B cell (primary cell): ENCODE measurements around the gene DGKQ. TPM values are rescaled to one million over a fixed set of nuclear protein-coding genes. Genes with fewer than 3 reads are reported as not detected.

Experiments
- ATAC-seq: fragments of 200-7000 bp; cut with Tn5 transposase; one replicate; pipeline ENCODE4 v1.10.0; 2021; ENCODE audit warnings: low read depth, mild to moderate bottlenecking, moderate number of reproducible peaks, moderate library complexity
- CTCF ChIA-PET: fragments of 350-600 bp; sonication (Branson Sonifier 250); formaldehyde crosslinking; loops from one replicate; lab custom pipeline; 2021; ENCODE audit warnings: antibody characterized with exemption, inconsistent platforms; lab: Charles Lee
- POLR2A ChIA-PET: fragments of 350-600 bp; sonication (Branson Sonifier 250); formaldehyde crosslinking; loops from one replicate; lab custom pipeline; 2021; ENCODE audit warnings: antibody characterized with exemption; lab: Charles Lee
- DNase-seq: peaks from one replicate; pipeline ENCODE4 v3.0.0; 2013
- H2AFZ ChIP-seq: 2 replicates; pipeline ENCODE4 v1.6.1; 2012; ENCODE audit warnings: mild to moderate bottlenecking, low read depth, low read length; ENCODE audit not compliant: insufficient read depth, poor library complexity, severe bottlenecking
- H3K27ac ChIP-seq, 2 donors: 1 replicate in 1 of 2; 2 replicates in 1 of 2; pipeline ENCODE4 v1.5.1; 2012 to 2013; ENCODE audit warnings: low read length in 2 of 2, mild to moderate bottlenecking in 2 of 2, moderate library complexity in 1 of 2
- H3K27me3 ChIP-seq, 4 experiments: fragments of 200-600 bp in 1 of 4; sonication (generic) in 1 of 4; replicated peaks in 1 of 4; 1 replicate in 2 of 4; 2 replicates in 2 of 4; pipeline versions ENCODE4 v1.6.1 to v1.7.0; 2013 to 2016; ENCODE audit warnings: low read length in 3 of 4, mild to moderate bottlenecking in 2 of 4, mixed read lengths in 1 of 4, moderate library complexity in 1 of 4; ENCODE audit not compliant: insufficient read depth in 4 of 4, control insufficient read depth in 3 of 4; ENCODE audit errors: control extremely low read depth in 1 of 4
- H3K36me3 ChIP-seq, 2 experiments: replicated peaks in 1 of 2; 1 replicate in 1 of 2; 2 replicates in 1 of 2; pipeline versions ENCODE4 v1.6.1 to v1.7.1; 2013; ENCODE audit warnings: low read length in 1 of 2; ENCODE audit not compliant: insufficient read depth in 2 of 2, control insufficient read depth in 1 of 2; ENCODE audit errors: control extremely low read depth in 1 of 2, extremely low read depth in 1 of 2
- H3K4me1 ChIP-seq, 2 donors: fragments of 200-600 bp in 1 of 2; sonication (generic) in 1 of 2; 1 replicate in 1 of 2; 2 replicates in 1 of 2; pipeline versions ENCODE4 v1.5.1 to v1.6.1; 2013 to 2017; ENCODE audit warnings: low read length in 2 of 2; ENCODE audit not compliant: control insufficient read depth in 2 of 2, insufficient read depth in 2 of 2
- H3K4me2 ChIP-seq: replicated peaks from 2 replicates; pipeline ENCODE3; 2012; ENCODE audit warnings: mild to moderate bottlenecking, low read depth, low read length; ENCODE audit not compliant: poor library complexity, severe bottlenecking
- H3K4me3 ChIP-seq, 5 experiments: fragments of 200-600 bp in 1 of 5; sonication (generic) in 1 of 5; 1 replicate in 3 of 5; 2 replicates in 2 of 5; pipeline versions ENCODE4 v1.5.1 to v1.7.0; 2011 to 2016; ENCODE audit warnings: low read length in 4 of 5, mild to moderate bottlenecking in 4 of 5, low read depth in 2 of 5, control low read depth in 1 of 5, moderate library complexity in 1 of 5; ENCODE audit not compliant: insufficient read depth in 1 of 5; ENCODE audit errors: control extremely low read depth in 1 of 5, extremely low read depth in 1 of 5
- H3K79me2 ChIP-seq: fragments of 200-600 bp; sonication (generic); one replicate; pipeline ENCODE4 v1.6.0; 2016; ENCODE audit warnings: low read length; ENCODE audit not compliant: control insufficient read depth, insufficient read depth
- H3K9ac ChIP-seq: fragments of 200-600 bp; sonication (generic); 2 replicates; pipeline ENCODE4 v1.6.1; 2017; ENCODE audit warnings: mild to moderate bottlenecking, low read length, moderate library complexity
- H3K9me3 ChIP-seq, 3 donors: one replicate each; pipeline versions ENCODE4 v1.6.1 to v1.7.1; 2013; ENCODE audit warnings: low read length in 2 of 3; ENCODE audit not compliant: control insufficient read depth in 2 of 3, insufficient read depth in 1 of 3; ENCODE audit errors: control extremely low read depth in 1 of 3
- H4K20me1 ChIP-seq: 2 replicates; pipeline ENCODE4 v1.6.0; 2012; ENCODE audit warnings: mild to moderate bottlenecking, low read length; ENCODE audit not compliant: insufficient read depth, control insufficient read depth, poor library complexity, severe bottlenecking
- H3K27ac Mint-ChIP-seq: one replicate; pipeline ENCODE4 v1.8.0; 2021; ENCODE audit warnings: mixed read lengths
- H3K27me3 Mint-ChIP-seq: one replicate; pipeline ENCODE4 v1.8.0; 2021; ENCODE audit warnings: mixed read lengths
- H3K4me1 Mint-ChIP-seq: one replicate; pipeline ENCODE4 v1.8.0; 2021; ENCODE audit warnings: mixed read lengths
- H3K4me3 Mint-ChIP-seq: one replicate; pipeline ENCODE4 v1.8.0; 2021; ENCODE audit warnings: mixed read lengths
- H3K9me3 Mint-ChIP-seq: one replicate; pipeline ENCODE4 v1.8.0; 2022; ENCODE audit warnings: mixed read lengths; ENCODE audit not compliant: insufficient read depth
- EZH2 ChIP-seq: IDR thresholded peaks from 2 replicates; pipeline ENCODE4 v1.6.1; 2012; ENCODE audit warnings: borderline replicate concordance, low read depth, mild to moderate bottlenecking, moderate library complexity, low read length; ENCODE audit not compliant: insufficient read depth, poor library complexity, severe bottlenecking
- WGBS: methylation state at CpG from one replicate; pipeline ENCODE4 v1.1.5; 2013; ENCODE audit warnings: missing lambda C conversion rate; ENCODE audit not compliant: insufficient coverage; 5-methylcytosine and 5-hydroxymethylcytosine counted together
- intact Hi-C: fragments of 100-400 bp; cut with micrococcal nuclease; formaldehyde crosslinking; loops from one replicate; pipeline ENCODE4 v1.10.0; 2022
- polyA plus RNA-seq: library from polyadenylated mRNA; depleted of rRNA; stranded (reverse); fragments of >200 nt; gene quantifications from 2 replicates; pipeline ENCODE4 v1.2.3, GENCODE V29; 2012
- total RNA-seq, 2 donors: library from RNA; stranded (reverse); fragments of 120-200 nt in 1 of 2; gene quantifications; 1 replicate in 1 of 2; 2 replicates in 1 of 2; pipeline versions ENCODE4 v1.2.3 to v1.2.4, GENCODE V29; 2013 to 2022
- TF ChIP-seq, protein P1 (sequence below): fragments of 200-600 bp; IDR thresholded peaks from one replicate; pipeline ENCODE4 v1.8.0; 2022; ENCODE audit warnings: antibody characterized with exemption, mild to moderate bottlenecking

Gene DGKQ
- total and polyA plus RNA-seq, 2 donors (not counting 1 experiment from before 2014, with no cell fraction given) = 22.6 to 30.4 TPM

DNA sequence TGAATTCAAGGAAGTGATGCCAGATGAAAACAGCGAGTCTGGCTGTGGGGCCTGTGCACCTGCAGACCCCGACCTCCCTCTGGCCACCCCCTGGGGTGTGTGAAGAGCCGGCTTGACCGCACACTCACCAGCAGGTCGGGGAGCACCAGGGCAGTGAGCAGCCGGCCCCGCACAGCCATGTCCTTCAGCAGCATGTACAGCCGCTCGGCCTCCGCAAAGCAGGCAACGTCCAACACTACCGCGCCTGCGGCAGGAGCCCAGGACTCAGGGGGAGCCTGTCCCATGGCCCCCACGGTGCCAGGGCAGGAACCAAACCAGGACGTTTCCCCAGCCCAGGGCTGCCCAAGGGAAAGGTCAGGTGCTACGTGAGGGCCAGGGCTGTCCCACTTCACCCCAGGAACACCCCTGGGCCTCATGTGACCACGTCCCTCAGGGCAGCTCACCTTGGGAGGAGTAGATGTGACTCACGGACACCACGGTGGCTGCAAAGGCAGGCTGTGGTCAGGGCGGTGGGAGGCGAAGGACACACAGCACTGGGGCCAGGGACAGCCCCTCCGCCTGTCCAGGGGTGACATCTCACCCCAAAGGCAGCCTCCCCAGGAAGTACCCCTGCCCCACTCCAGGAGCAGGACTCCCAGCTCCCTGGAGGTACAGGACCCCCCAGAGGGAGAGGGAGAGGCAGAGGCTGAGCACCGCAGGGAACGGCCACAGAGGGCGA lies 8.2 kb downstream of the DGKQ start:
- H4K20me1 ChIP-seq = peaks cover 40% of the 10 kb centered on the region
- H3K27ac ChIP-seq = no peak overlapping the region
- intact Hi-C loops = no loop called here
- peaks cover 0 to 6% of the 10 kb centered on the region in 2 experiments for H3K36me3 ChIP-seq
- no peak for ATAC-seq
- POLR2A ChIA-PET = interaction anchor here (0.7 to 1.0 kb wide), 2 partner anchors 28 to 63 kb away, joined by 3 to 6 read pairs; no protein-coding TSS in a partner anchor
- no peak overlapping the region for H3K4me2 ChIP-seq
- H3K4me1 Mint-ChIP-seq = no peaks in the 10 kb centered on the region
- H3K9me3 Mint-ChIP-seq = no peaks in the 10 kb centered on the region
- CTCF ChIA-PET = no interaction called here
- no peak overlapping the region for H3K4me3 ChIP-seq
- WGBS = 94% methylated on average over 25 of the region's 26 CpGs
- H3K9me3 ChIP-seq = no peaks in the 10 kb centered on the region
- H3K79me2 ChIP-seq = peaks cover 9% of the 10 kb centered on the region
- no peak overlapping the region for H3K27ac Mint-ChIP-seq
- H2AFZ ChIP-seq = no peak overlapping the region
- no peak for DNase-seq
- peaks cover 0 to 6% (median under 1%) of the 10 kb centered on the region in 4 experiments for H3K27me3 ChIP-seq
- H3K4me1 ChIP-seq = peaks cover 4 to 13% of the 10 kb centered on the region in 2 donors
- no peaks in the 10 kb centered on the region for H3K27me3 Mint-ChIP-seq
- H3K9ac ChIP-seq = no peak overlapping the region
- H3K4me3 Mint-ChIP-seq = no peak overlapping the region
- TF ChIP-seq, protein P1, sequence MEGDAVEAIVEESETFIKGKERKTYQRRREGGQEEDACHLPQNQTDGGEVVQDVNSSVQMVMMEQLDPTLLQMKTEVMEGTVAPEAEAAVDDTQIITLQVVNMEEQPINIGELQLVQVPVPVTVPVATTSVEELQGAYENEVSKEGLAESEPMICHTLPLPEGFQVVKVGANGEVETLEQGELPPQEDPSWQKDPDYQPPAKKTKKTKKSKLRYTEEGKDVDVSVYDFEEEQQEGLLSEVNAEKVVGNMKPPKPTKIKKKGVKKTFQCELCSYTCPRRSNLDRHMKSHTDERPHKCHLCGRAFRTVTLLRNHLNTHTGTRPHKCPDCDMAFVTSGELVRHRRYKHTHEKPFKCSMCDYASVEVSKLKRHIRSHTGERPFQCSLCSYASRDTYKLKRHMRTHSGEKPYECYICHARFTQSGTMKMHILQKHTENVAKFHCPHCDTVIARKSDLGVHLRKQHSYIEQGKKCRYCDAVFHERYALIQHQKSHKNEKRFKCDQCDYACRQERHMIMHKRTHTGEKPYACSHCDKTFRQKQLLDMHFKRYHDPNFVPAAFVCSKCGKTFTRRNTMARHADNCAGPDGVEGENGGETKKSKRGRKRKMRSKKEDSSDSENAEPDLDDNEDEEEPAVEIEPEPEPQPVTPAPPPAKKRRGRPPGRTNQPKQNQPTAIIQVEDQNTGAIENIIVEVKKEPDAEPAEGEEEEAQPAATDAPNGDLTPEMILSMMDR = no peak
- TF ChIP-seq EZH2 = no peak

DNA sequence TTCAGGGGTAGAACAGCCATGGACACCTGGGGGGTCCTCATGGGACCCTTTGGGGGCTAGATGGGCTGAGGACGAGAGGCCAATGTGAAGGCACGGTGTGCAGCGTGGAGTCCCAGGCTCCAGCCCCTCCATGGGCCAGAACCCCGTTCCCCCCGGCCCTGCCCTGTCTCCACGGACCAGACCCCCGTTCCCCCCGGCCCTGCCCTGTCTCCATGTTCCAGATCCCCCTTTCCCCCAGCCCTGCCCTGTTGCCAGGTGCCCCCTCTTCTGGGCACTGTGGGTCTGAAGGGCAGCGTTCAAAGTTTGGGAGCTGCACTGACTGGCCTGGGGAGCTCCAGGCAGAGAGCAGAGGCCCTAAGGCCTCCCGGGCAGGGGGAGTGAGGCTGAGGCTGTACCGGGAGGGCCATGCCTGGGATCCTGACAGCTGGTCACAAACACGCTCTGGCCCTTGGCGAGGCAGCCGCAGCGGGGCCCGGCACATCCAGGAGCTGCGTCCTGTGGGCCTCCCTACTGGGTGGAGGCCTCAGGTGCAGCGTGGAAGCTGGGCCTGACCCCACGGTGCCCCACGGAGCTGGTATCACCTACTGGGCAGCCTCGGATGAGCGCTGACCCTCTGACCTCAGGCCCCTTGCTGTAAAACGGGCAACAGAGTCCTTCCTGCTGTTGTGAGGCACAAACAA lies 8.9 kb downstream of the DGKQ start:
- TF ChIP-seq, protein P1 = no peak
- TF ChIP-seq EZH2 = no peak

More for the DNA sequence above, 8.9 kb downstream of the DGKQ start:
- H3K4me3 Mint-ChIP-seq = no peak overlapping the region
- DNase-seq (no peak), ATAC-seq (no peak)
- CTCF ChIA-PET = no interaction called here
- H3K4me1 Mint-ChIP-seq = peaks cover 1% of the 10 kb centered on the region
- Histone ChIP-seq H2AFZ (no peak overlapping the region), H3K4me3 (no peak overlapping the region), H3K9me3 (no peaks in the 10 kb centered on the region), H4K20me1 (peaks cover 34% of the 10 kb centered on the region), H3K79me2 (peaks cover 5% of the 10 kb centered on the region), H3K4me1 (peaks cover 4 to 13% of the 10 kb centered on the region in 2 donors), H3K36me3 (peaks cover 0 to 6% of the 10 kb centered on the region in 2 experiments), H3K4me2 (no peak overlapping the region), H3K27ac (no peak overlapping the region), H3K27me3 (peaks cover 0 to 6% (median under 1%) of the 10 kb centered on the region in 4 experiments), H3K9ac (no peak overlapping the region)
- H3K27me3 Mint-ChIP-seq = no peaks in the 10 kb centered on the region
- no peaks in the 10 kb centered on the region for H3K9me3 Mint-ChIP-seq
- WGBS = 96% methylated on average over 23 of the region's 23 CpGs
- intact Hi-C loops = no loop called here
- POLR2A ChIA-PET = interaction anchor here (0.7 to 1.0 kb wide), 2 partner anchors 27 to 62 kb away, joined by 3 to 6 read pairs; no protein-coding TSS in a partner anchor
- H3K27ac Mint-ChIP-seq = no peak overlapping the region
